ENCODE results near the gene CCL27. TPM values are rescaled to one million over a fixed set of nuclear protein-coding genes. Genes with fewer than 3 reads are reported as not detected.
A peak's percentile ranks its signal among the peaks of the same experiment; 100 is the strongest.

CCL27 gene
- total RNA-seq, 1 experiment from 2014 or later, result not detected

GRCh38 chr9:34684816-34685215 lies 22.4 kb upstream of the CCL27 start:
- BruUV-seq (replicated peaks), result no TSS peak
- intact Hi-C loops (cut with micrococcal nuclease), result no loop called here
- no peaks in the 10 kb centered on the region for H3K4me1 Mint-ChIP-seq (ENCODE audit: insufficient read depth, unreplicated experiment)
- peaks cover 14% of the 10 kb centered on the region for H3K36me3 Mint-ChIP-seq (ENCODE audit: insufficient read depth, unreplicated experiment)
- H3K4me3 Mint-ChIP-seq (ENCODE audit: unreplicated experiment), result no peak overlapping the region
- no peaks in the 10 kb centered on the region for H3K27me3 Mint-ChIP-seq (ENCODE audit: insufficient read depth, unreplicated experiment)
- no peak for TF ChIP-seq CTCF (IDR thresholded peaks at IDR 0.05; ENCODE audit: unreplicated experiment)
- no peak for DNase-seq (ENCODE audit: unreplicated experiment)
- CTCF ChIA-PET, result no interaction called here
- POLR2A ChIA-PET, result interaction anchor here (1.2 kb wide), 1 partner anchor 8 kb away, joined by 3 read pairs; no protein-coding TSS in a partner anchor
- no peak overlapping the region for H3K27ac Mint-ChIP-seq (ENCODE audit: low read depth, unreplicated experiment)
- H3K9me3 Mint-ChIP-seq (ENCODE audit: unreplicated experiment), result no peaks in the 10 kb centered on the region

GRCh38 chr9:34684145-34684544 lies 21.7 kb upstream of the CCL27 start:
- Mint-ChIP-seq H3K36me3 (ENCODE audit: insufficient read depth, unreplicated experiment) (peaks cover 14% of the 10 kb centered on the region), H3K4me3 (ENCODE audit: unreplicated experiment) (no peak overlapping the region), H3K9me3 (ENCODE audit: unreplicated experiment) (no peaks in the 10 kb centered on the region), H3K27me3 (ENCODE audit: insufficient read depth, unreplicated experiment) (no peaks in the 10 kb centered on the region), H3K4me1 (ENCODE audit: insufficient read depth, unreplicated experiment) (no peaks in the 10 kb centered on the region), H3K27ac (ENCODE audit: low read depth, unreplicated experiment) (no peak overlapping the region)
- ChIA-PET CTCF (interaction anchor here (0.6 kb wide), 1 partner anchor 21 kb away, joined by 3 read pairs; no protein-coding TSS in a partner anchor), POLR2A (interaction anchor here (0.5 kb wide), 1 partner anchor 73 kb away, joined by 3 read pairs; no protein-coding TSS in a partner anchor)
- no peak for DNase-seq (ENCODE audit: unreplicated experiment)
- TF ChIP-seq CTCF (IDR thresholded peaks at IDR 0.05; ENCODE audit: unreplicated experiment), result no peak
- intact Hi-C loops (cut with micrococcal nuclease), result no loop called here
- BruUV-seq (replicated peaks), result no TSS peak

- intact Hi-C loops (cut with micrococcal nuclease), result loop anchor here (1.0 kb wide), 1 partner anchor 26 kb away; no protein-coding TSS in a partner anchor
- no peak for TF ChIP-seq CTCF (IDR thresholded peaks at IDR 0.05; ENCODE audit: unreplicated experiment)
- ChIA-PET CTCF (interaction anchor here (0.5 to 1.5 kb wide), 5 partner anchors 26 to 461 kb away, joined by 3 to 5 read pairs (median 3); no protein-coding TSS in a partner anchor), POLR2A (no interaction called here)
- H3K36me3 Mint-ChIP-seq (ENCODE audit: insufficient read depth, unreplicated experiment), result peaks cover 7% of the 10 kb centered on the region
- H3K27me3 Mint-ChIP-seq (ENCODE audit: insufficient read depth, unreplicated experiment), result no peaks in the 10 kb centered on the region
- no peak overlapping the region for H3K4me3 Mint-ChIP-seq (ENCODE audit: unreplicated experiment)
- no peak overlapping the region for H3K27ac Mint-ChIP-seq (ENCODE audit: low read depth, unreplicated experiment)
- no TSS peak for BruUV-seq (replicated peaks)
- no peaks in the 10 kb centered on the region for H3K9me3 Mint-ChIP-seq (ENCODE audit: unreplicated experiment)
- no peaks in the 10 kb centered on the region for H3K4me1 Mint-ChIP-seq (ENCODE audit: insufficient read depth, unreplicated experiment)
- DNase-seq (ENCODE audit: unreplicated experiment), result no peak
These were observed 13.4 kb upstream of the CCL27 start for GRCh38 chr9:34675869-34676268.

- Mint-ChIP-seq H3K9me3 (ENCODE audit: unreplicated experiment) (no peaks in the 10 kb centered on the region), H3K27ac (ENCODE audit: low read depth, unreplicated experiment) (no peak overlapping the region), H3K36me3 (ENCODE audit: insufficient read depth, unreplicated experiment) (peaks cover 5% of the 10 kb centered on the region), H3K27me3 (ENCODE audit: insufficient read depth, unreplicated experiment) (no peaks in the 10 kb centered on the region), H3K4me3 (ENCODE audit: unreplicated experiment) (no peak overlapping the region), H3K4me1 (ENCODE audit: insufficient read depth, unreplicated experiment) (no peaks in the 10 kb centered on the region)
- DNase-seq (ENCODE audit: unreplicated experiment), result peak; percentile 69
- intact Hi-C loops (cut with micrococcal nuclease), result loop anchor here (1.0 kb wide), 1 partner anchor 27 kb away; no protein-coding TSS in a partner anchor
- no TSS peak for BruUV-seq (replicated peaks)
- ChIA-PET POLR2A (interaction anchor here (0.7 kb wide), 1 partner anchor 1152 kb away, joined by 3 read pairs; no protein-coding TSS in a partner anchor), CTCF (interaction anchor here (0.6 to 1.8 kb wide), 6 partner anchors 27 to 820 kb away, joined by 3 to 4 read pairs (median 3); no protein-coding TSS in a partner anchor)
- peak; percentile 54 for TF ChIP-seq CTCF (IDR thresholded peaks at IDR 0.05; ENCODE audit: unreplicated experiment)
These were observed 12.7 kb upstream of the CCL27 start for GRCh38 chr9:34675048-34675714.
